Natural killer cell (primary cell): Measurements from ENCODE around the gene OR5K3. TPM values are rescaled to one million over a fixed set of nuclear protein-coding genes. Genes with fewer than 3 reads are reported as not detected.
"Not testable (repeated sequence)": the region's sequence is repeated elsewhere in the genome, so short reads cannot be mapped to it uniquely, and the experiment has no call there.

Experiments used
- ATAC-seq, 3 donors: fragments of 150-1000 bp in 2 of 3; fragments of 200-7000 bp in 1 of 3; cut with Tn5 transposase; 1 replicate in 1 of 3; 2 replicates in 2 of 3; pipeline ENCODE4 v1.10.0; 2021; ENCODE audit warnings: mild to moderate bottlenecking in 2 of 3, moderate library complexity in 2 of 3
- DNase-seq, 2 donors: peaks; one replicate each; pipeline versions ENCODE4 v3.0.0 to v3.0.0-alpha.2; 2013 to 2021; ENCODE audit warnings: mixed read lengths in 1 of 2
- H3K27ac ChIP-seq: one replicate; pipeline ENCODE4 v1.5.1; 2013; ENCODE audit warnings: mild to moderate bottlenecking, low read length
- H3K27me3 ChIP-seq: one replicate; pipeline ENCODE4 v1.6.1; 2013; ENCODE audit warnings: low read length; ENCODE audit not compliant: control insufficient read depth, insufficient read depth
- H3K36me3 ChIP-seq: one replicate; pipeline ENCODE4 v1.6.1; 2013; ENCODE audit warnings: low read length; ENCODE audit not compliant: control insufficient read depth, insufficient read depth
- H3K4me1 ChIP-seq: one replicate; pipeline ENCODE4 v1.6.1; 2013; ENCODE audit warnings: low read length; ENCODE audit not compliant: control insufficient read depth, insufficient read depth
- H3K4me3 ChIP-seq: one replicate; pipeline ENCODE4 v1.5.1; 2013; ENCODE audit warnings: low read length
- H3K9me3 ChIP-seq: one replicate; pipeline ENCODE4 v1.6.1; 2013; ENCODE audit warnings: low read length; ENCODE audit not compliant: control insufficient read depth, insufficient read depth
- H3K27ac Mint-ChIP-seq, 2 donors: one replicate each; pipeline ENCODE4 v1.8.0; 2022; ENCODE audit warnings: mild to moderate bottlenecking in 2 of 2, mixed read lengths in 2 of 2, moderate library complexity in 1 of 2
- H3K27me3 Mint-ChIP-seq, 2 donors: one replicate each; pipeline ENCODE4 v1.8.0; 2022; ENCODE audit warnings: low read depth in 2 of 2, mixed read lengths in 2 of 2
- H3K36me3 Mint-ChIP-seq: one replicate; pipeline ENCODE4 v1.8.0; 2022; ENCODE audit warnings: mixed read lengths
- H3K4me1 Mint-ChIP-seq, 2 donors: one replicate each; pipeline ENCODE4 v1.8.0; 2022; ENCODE audit warnings: mixed read lengths in 2 of 2
- H3K4me3 Mint-ChIP-seq: one replicate; pipeline ENCODE4 v1.8.0; 2022; ENCODE audit warnings: mild to moderate bottlenecking, moderate library complexity, mixed read lengths
- H3K9me3 Mint-ChIP-seq, 2 donors: one replicate each; pipeline ENCODE4 v1.8.0; 2022; ENCODE audit warnings: mixed read lengths in 2 of 2
- CTCF ChIP-seq: fragments of 200-600 bp; IDR thresholded peaks from one replicate; pipeline ENCODE4 v1.8.0; 2022; ENCODE audit warnings: antibody characterized with exemption
- WGBS: methylation state at CpG from one replicate; pipeline ENCODE4 v1.1.7; 2013; ENCODE audit warnings: missing lambda C conversion rate; ENCODE audit not compliant: insufficient coverage; 5-methylcytosine and 5-hydroxymethylcytosine counted together
- intact Hi-C: fragments of 100-400 bp; cut with micrococcal nuclease; formaldehyde crosslinking; loops from one replicate; pipeline ENCODE4 v1.14.2; 2022
- total RNA-seq, 4 donors: library from RNA; stranded (reverse); fragments of 120-200 nt in 1 of 4; gene quantifications; one replicate each; pipeline versions ENCODE4 v1.2.3 to v1.2.4, GENCODE V29; 2013 to 2022

OR5K3 gene
- total RNA-seq, 3 donors from 2014 or later (not counting 1 experiment from before 2014, with no cell fraction given) = not detected

- intact Hi-C loops = no loop called here
- peaks cover 5 to 10% of the 10 kb centered on the region in 2 donors for H3K27me3 Mint-ChIP-seq
- no peaks in the 10 kb centered on the region for H3K36me3 ChIP-seq
- H3K9me3 Mint-ChIP-seq = peaks cover 3 to 8% of the 10 kb centered on the region in 2 donors
- peaks cover 2% of the 10 kb centered on the region for H3K27me3 ChIP-seq
- ATAC-seq = no peak
- no peak for DNase-seq
- H3K4me1 ChIP-seq = no peaks in the 10 kb centered on the region
- no peak overlapping the region for H3K4me3 Mint-ChIP-seq
- H3K9me3 ChIP-seq = no peaks in the 10 kb centered on the region
- H3K36me3 Mint-ChIP-seq = peaks cover 11% of the 10 kb centered on the region
- H3K27ac ChIP-seq = no peak overlapping the region
- no peak for TF ChIP-seq CTCF
- no peaks in the 10 kb centered on the region for H3K4me1 Mint-ChIP-seq
- H3K4me3 ChIP-seq = no peak overlapping the region
- H3K27ac Mint-ChIP-seq = no peak overlapping the region
These were observed 4.6 kb downstream of the OR5K3 start for GRCh38 chr3:98395101-98395500.

GRCh38 chr3:98396482-98396881 lies 6.0 kb downstream of the OR5K3 start:
- H3K27ac ChIP-seq, H3K4me3 Mint-ChIP-seq, H3K27me3 ChIP-seq, H3K27ac Mint-ChIP-seq, H3K4me3 ChIP-seq, H3K9me3 ChIP-seq, H3K27me3 Mint-ChIP-seq, H3K4me1 Mint-ChIP-seq, intact Hi-C loops, H3K4me1 ChIP-seq, H3K36me3 ChIP-seq, ATAC-seq, DNase-seq: not testable (repeated sequence)
- Mint-ChIP-seq H3K36me3 (peaks cover 11% of the 10 kb centered on the region), H3K9me3 (peaks cover 3 to 10% of the 10 kb centered on the region in 2 donors)
- WGBS = 92% methylated on average over 1 of the region's 4 CpGs

DNA sequence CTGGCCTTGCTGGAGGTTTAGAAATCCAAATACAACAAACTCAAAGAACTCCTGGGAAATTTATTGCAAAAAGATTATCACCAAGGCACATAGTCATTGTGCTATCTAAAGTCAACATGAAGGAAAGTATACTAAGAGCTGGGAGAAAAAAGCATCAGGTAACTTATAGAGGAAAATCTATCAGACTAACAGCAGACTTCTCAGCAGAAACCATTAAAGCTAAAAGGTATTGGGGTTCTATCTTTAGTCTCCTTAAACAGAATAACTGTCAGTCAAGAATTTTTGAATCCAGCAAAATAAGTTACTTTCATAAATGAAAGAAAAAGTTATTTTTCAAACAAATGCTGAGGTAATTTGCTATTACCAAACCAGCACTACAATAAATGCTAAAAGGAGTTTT lies 8.0 kb downstream of the OR5K3 start:
- TF ChIP-seq CTCF = no peak
- Mint-ChIP-seq H3K9me3 (peaks cover 5 to 10% of the 10 kb centered on the region in 2 donors), H3K4me3 (no peak overlapping the region), H3K27ac (no peak overlapping the region), H3K36me3 (peaks cover 20% of the 10 kb centered on the region), H3K4me1 (no peaks in the 10 kb centered on the region), H3K27me3 (peaks cover 0 to 5% of the 10 kb centered on the region in 2 donors)
- H3K4me3 ChIP-seq = no peak overlapping the region
- DNase-seq (no peak), ATAC-seq (no peak)
- intact Hi-C loops = no loop called here
- no peak overlapping the region for H3K27ac ChIP-seq
- H3K4me1 ChIP-seq = peaks cover 6% of the 10 kb centered on the region
- peaks cover 7% of the 10 kb centered on the region for H3K9me3 ChIP-seq
- H3K36me3 ChIP-seq = no peaks in the 10 kb centered on the region
- peaks cover 2% of the 10 kb centered on the region for H3K27me3 ChIP-seq

GRCh38 chr3:98402507-98402906 lies 12.0 kb downstream of the OR5K3 start:
- no peaks in the 10 kb centered on the region for H3K4me1 Mint-ChIP-seq
- peaks cover 8 to 29% of the 10 kb centered on the region in 2 donors for H3K9me3 Mint-ChIP-seq
- DNase-seq (no peak), ATAC-seq (no peak)
- no peak overlapping the region for H3K4me3 Mint-ChIP-seq
- no peak overlapping the region for H3K27ac Mint-ChIP-seq
- H3K36me3 Mint-ChIP-seq = peaks cover 45% of the 10 kb centered on the region
- H3K27ac ChIP-seq = no peak overlapping the region
- peaks cover 0 to 6% of the 10 kb centered on the region in 2 donors for H3K27me3 Mint-ChIP-seq
- no peak overlapping the region for H3K4me3 ChIP-seq
- H3K9me3 ChIP-seq = peaks cover 11% of the 10 kb centered on the region
- no peak for TF ChIP-seq CTCF
- no peaks in the 10 kb centered on the region for H3K36me3 ChIP-seq
- H3K4me1 ChIP-seq = peaks cover 6% of the 10 kb centered on the region
- no peaks in the 10 kb centered on the region for H3K27me3 ChIP-seq
- 74% methylated on average over 1 of the region's 1 CpG for WGBS
- intact Hi-C loops = no loop called here
